ENCODE measurements around the gene RUBCN. TPM values are rescaled to one million over a fixed set of nuclear protein-coding genes. Genes with fewer than 3 reads are reported as not detected.

RUBCN gene
- total and polyA plus RNA-seq, 2 of the 13 experiments (the other 11 are each of a cell fraction or from before 2014, with no cell fraction given): 5.2 to 8.1 TPM

DNA sequence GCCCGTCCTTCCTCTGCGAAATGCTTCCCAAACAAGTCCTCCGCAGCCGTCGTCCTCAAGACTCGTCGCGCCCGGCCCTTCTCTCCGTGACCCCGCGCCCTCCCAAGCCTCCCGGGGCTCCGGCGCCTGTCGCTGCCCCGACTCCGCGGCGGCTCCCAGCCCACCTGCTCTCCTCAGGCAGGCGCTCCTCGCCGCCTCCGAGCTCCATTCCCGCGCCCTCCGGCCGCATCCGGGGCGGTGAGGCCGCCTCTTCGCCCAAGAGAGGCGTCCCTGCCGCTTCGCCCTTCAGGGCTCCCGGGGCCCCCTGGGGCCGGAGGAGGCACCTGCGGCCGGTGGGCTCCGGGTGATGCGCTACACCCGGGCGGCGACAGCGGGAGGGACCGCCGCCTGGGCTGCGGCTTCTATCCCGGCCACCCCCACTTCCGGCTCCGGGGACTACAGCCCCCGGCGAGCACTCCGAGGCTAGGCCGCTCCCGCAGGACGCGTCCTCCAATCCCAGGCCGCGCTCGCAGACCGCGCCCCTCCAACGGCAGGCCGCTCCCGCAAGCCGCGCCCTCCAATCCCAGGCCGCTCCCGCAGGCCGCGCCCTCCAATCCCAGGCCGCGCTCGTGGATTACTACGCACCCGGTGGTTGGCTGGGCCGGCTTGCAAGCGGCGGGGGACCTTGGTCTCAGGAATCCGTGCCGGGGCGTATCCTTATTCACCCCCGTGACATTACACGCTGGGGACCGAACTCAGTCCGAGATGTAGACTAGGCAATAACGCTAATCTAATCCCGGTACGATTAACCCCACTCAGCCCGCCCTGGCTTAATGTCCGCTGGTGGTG lies at the start of gene RUBCN (continued):
- TF ChIP-seq MAFG (CRISPR knock-in tag; IDR thresholded peaks at IDR 0.05) (no peak), HIVEP1 (CRISPR knock-in tag; IDR thresholded peaks at IDR 0.05) (peak; percentile 61; the same call in 1 of the 2 replicates), ZNF768 (CRISPR knock-in tag; IDR thresholded peaks at IDR 0.05) (no peak; the same call in 1 of the 2 replicates), FOXA3 (CRISPR knock-in tag; IDR thresholded peaks at IDR 0.05) (peak; percentile 32), MYC (CRISPR knock-in tag; IDR thresholded peaks at IDR 0.05; ENCODE audit: borderline replicate concordance) (peak; percentile 42; the same call in 1 of the 2 replicates), HDAC2 (CRISPR knock-in tag; IDR thresholded peaks at IDR 0.05) (peak; percentile 40; the same call in 1 of the 2 replicates), ZNF354B (CRISPR knock-in tag; IDR thresholded peaks at IDR 0.05) (no peak), KLF11 (CRISPR knock-in tag; IDR thresholded peaks at IDR 0.05) (0 out of 2 replicates have a peak, but pooled peaks have one; percentile 34), NFE2 (CRISPR knock-in tag; IDR thresholded peaks at IDR 0.05) (no peak), SRSF9 (IDR thresholded peaks at IDR 0.05; ENCODE audit: borderline replicate concordance, insufficient read depth, low read depth, low read length, poor library complexity, severe bottlenecking) (no peak), POLR2G (IDR thresholded peaks at IDR 0.05; ENCODE audit: low read depth, low read length) (peak; percentile 81)
- TF ChIP-seq, protein P1, sequence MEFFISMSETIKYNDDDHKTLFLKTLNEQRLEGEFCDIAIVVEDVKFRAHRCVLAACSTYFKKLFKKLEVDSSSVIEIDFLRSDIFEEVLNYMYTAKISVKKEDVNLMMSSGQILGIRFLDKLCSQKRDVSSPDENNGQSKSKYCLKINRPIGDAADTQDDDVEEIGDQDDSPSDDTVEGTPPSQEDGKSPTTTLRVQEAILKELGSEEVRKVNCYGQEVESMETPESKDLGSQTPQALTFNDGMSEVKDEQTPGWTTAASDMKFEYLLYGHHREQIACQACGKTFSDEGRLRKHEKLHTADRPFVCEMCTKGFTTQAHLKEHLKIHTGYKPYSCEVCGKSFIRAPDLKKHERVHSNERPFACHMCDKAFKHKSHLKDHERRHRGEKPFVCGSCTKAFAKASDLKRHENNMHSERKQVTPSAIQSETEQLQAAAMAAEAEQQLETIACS (CRISPR knock-in tag; IDR thresholded peaks at IDR 0.05): no peak
- TF ChIP-seq, protein P2, sequence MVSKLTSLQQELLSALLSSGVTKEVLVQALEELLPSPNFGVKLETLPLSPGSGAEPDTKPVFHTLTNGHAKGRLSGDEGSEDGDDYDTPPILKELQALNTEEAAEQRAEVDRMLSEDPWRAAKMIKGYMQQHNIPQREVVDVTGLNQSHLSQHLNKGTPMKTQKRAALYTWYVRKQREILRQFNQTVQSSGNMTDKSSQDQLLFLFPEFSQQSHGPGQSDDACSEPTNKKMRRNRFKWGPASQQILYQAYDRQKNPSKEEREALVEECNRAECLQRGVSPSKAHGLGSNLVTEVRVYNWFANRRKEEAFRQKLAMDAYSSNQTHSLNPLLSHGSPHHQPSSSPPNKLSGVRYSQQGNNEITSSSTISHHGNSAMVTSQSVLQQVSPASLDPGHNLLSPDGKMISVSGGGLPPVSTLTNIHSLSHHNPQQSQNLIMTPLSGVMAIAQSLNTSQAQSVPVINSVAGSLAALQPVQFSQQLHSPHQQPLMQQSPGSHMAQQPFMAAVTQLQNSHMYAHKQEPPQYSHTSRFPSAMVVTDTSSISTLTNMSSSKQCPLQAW (CRISPR knock-in tag; IDR thresholded peaks at IDR 0.05): 0 out of 2 replicates have a peak, but pooled peaks have one; percentile 18
- TF ChIP-seq, protein P3, sequence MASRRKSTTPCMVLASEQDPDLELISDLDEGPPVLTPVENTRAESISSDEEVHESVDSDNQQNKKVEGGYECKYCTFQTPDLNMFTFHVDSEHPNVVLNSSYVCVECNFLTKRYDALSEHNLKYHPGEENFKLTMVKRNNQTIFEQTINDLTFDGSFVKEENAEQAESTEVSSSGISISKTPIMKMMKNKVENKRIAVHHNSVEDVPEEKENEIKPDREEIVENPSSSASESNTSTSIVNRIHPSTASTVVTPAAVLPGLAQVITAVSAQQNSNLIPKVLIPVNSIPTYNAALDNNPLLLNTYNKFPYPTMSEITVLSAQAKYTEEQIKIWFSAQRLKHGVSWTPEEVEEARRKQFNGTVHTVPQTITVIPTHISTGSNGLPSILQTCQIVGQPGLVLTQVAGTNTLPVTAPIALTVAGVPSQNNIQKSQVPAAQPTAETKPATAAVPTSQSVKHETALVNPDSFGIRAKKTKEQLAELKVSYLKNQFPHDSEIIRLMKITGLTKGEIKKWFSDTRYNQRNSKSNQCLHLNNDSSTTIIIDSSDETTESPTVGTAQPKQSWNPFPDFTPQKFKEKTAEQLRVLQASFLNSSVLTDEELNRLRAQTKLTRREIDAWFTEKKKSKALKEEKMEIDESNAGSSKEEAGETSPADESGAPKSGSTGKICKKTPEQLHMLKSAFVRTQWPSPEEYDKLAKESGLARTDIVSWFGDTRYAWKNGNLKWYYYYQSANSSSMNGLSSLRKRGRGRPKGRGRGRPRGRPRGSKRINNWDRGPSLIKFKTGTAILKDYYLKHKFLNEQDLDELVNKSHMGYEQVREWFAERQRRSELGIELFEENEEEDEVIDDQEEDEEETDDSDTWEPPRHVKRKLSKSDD (CRISPR knock-in tag; IDR thresholded peaks at IDR 0.05; ENCODE audit: low read depth): no peak
- TF ChIP-seq, protein P4, sequence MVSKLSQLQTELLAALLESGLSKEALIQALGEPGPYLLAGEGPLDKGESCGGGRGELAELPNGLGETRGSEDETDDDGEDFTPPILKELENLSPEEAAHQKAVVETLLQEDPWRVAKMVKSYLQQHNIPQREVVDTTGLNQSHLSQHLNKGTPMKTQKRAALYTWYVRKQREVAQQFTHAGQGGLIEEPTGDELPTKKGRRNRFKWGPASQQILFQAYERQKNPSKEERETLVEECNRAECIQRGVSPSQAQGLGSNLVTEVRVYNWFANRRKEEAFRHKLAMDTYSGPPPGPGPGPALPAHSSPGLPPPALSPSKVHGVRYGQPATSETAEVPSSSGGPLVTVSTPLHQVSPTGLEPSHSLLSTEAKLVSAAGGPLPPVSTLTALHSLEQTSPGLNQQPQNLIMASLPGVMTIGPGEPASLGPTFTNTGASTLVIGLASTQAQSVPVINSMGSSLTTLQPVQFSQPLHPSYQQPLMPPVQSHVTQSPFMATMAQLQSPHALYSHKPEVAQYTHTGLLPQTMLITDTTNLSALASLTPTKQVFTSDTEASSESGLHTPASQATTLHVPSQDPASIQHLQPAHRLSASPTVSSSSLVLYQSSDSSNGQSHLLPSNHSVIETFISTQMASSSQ (IDR thresholded peaks at IDR 0.05; ENCODE audit: low read depth): no peak
- TF ChIP-seq, protein P4 (CRISPR knock-in tag; IDR thresholded peaks at IDR 0.05; ENCODE audit: borderline replicate concordance): no peak; the same call in 1 of the 2 replicates
- TF ChIP-seq, protein P5, sequence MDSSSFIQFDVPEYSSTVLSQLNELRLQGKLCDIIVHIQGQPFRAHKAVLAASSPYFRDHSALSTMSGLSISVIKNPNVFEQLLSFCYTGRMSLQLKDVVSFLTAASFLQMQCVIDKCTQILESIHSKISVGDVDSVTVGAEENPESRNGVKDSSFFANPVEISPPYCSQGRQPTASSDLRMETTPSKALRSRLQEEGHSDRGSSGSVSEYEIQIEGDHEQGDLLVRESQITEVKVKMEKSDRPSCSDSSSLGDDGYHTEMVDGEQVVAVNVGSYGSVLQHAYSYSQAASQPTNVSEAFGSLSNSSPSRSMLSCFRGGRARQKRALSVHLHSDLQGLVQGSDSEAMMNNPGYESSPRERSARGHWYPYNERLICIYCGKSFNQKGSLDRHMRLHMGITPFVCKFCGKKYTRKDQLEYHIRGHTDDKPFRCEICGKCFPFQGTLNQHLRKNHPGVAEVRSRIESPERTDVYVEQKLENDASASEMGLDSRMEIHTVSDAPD (CRISPR knock-in tag; IDR thresholded peaks at IDR 0.05): no peak
